Natural killer cell (primary cell): Measurements from ENCODE around the gene PLPP7. TPM values are rescaled to one million over a fixed set of nuclear protein-coding genes. Genes with fewer than 3 reads are reported as not detected.

Source experiments
- ATAC-seq, 3 donors: fragments of 150-1000 bp in 2 of 3; fragments of 200-7000 bp in 1 of 3; cut with Tn5 transposase; 1 replicate in 1 of 3; 2 replicates in 2 of 3; pipeline ENCODE4 v1.10.0; 2021; ENCODE audit warnings: mild to moderate bottlenecking in 2 of 3, moderate library complexity in 2 of 3
- DNase-seq, 2 donors: peaks; one replicate each; pipeline versions ENCODE4 v3.0.0 to v3.0.0-alpha.2; 2013 to 2021; ENCODE audit warnings: mixed read lengths in 1 of 2
- H3K27ac ChIP-seq: one replicate; pipeline ENCODE4 v1.5.1; 2013; ENCODE audit warnings: mild to moderate bottlenecking, low read length
- H3K27me3 ChIP-seq: one replicate; pipeline ENCODE4 v1.6.1; 2013; ENCODE audit warnings: low read length; ENCODE audit not compliant: control insufficient read depth, insufficient read depth
- H3K36me3 ChIP-seq: one replicate; pipeline ENCODE4 v1.6.1; 2013; ENCODE audit warnings: low read length; ENCODE audit not compliant: control insufficient read depth, insufficient read depth
- H3K4me1 ChIP-seq: one replicate; pipeline ENCODE4 v1.6.1; 2013; ENCODE audit warnings: low read length; ENCODE audit not compliant: control insufficient read depth, insufficient read depth
- H3K4me3 ChIP-seq: one replicate; pipeline ENCODE4 v1.5.1; 2013; ENCODE audit warnings: low read length
- H3K9me3 ChIP-seq: one replicate; pipeline ENCODE4 v1.6.1; 2013; ENCODE audit warnings: low read length; ENCODE audit not compliant: control insufficient read depth, insufficient read depth
- H3K27ac Mint-ChIP-seq, 2 donors: one replicate each; pipeline ENCODE4 v1.8.0; 2022; ENCODE audit warnings: mild to moderate bottlenecking in 2 of 2, mixed read lengths in 2 of 2, moderate library complexity in 1 of 2
- H3K27me3 Mint-ChIP-seq, 2 donors: one replicate each; pipeline ENCODE4 v1.8.0; 2022; ENCODE audit warnings: low read depth in 2 of 2, mixed read lengths in 2 of 2
- H3K36me3 Mint-ChIP-seq: one replicate; pipeline ENCODE4 v1.8.0; 2022; ENCODE audit warnings: mixed read lengths
- H3K4me1 Mint-ChIP-seq, 2 donors: one replicate each; pipeline ENCODE4 v1.8.0; 2022; ENCODE audit warnings: mixed read lengths in 2 of 2
- H3K4me3 Mint-ChIP-seq: one replicate; pipeline ENCODE4 v1.8.0; 2022; ENCODE audit warnings: mild to moderate bottlenecking, moderate library complexity, mixed read lengths
- H3K9me3 Mint-ChIP-seq, 2 donors: one replicate each; pipeline ENCODE4 v1.8.0; 2022; ENCODE audit warnings: mixed read lengths in 2 of 2
- CTCF ChIP-seq: fragments of 200-600 bp; IDR thresholded peaks from one replicate; pipeline ENCODE4 v1.8.0; 2022; ENCODE audit warnings: antibody characterized with exemption
- WGBS: methylation state at CpG from one replicate; pipeline ENCODE4 v1.1.7; 2013; ENCODE audit warnings: missing lambda C conversion rate; ENCODE audit not compliant: insufficient coverage; 5-methylcytosine and 5-hydroxymethylcytosine counted together
- intact Hi-C: fragments of 100-400 bp; cut with micrococcal nuclease; formaldehyde crosslinking; loops from one replicate; pipeline ENCODE4 v1.14.2; 2022
- total RNA-seq, 4 donors: library from RNA; stranded (reverse); fragments of 120-200 nt in 1 of 4; gene quantifications; one replicate each; pipeline versions ENCODE4 v1.2.3 to v1.2.4, GENCODE V29; 2013 to 2022

The PLPP7 gene
- total RNA-seq, 3 donors from 2014 or later (not counting 1 experiment from before 2014, with no cell fraction given), result 0.28 to 0.59 (median 0.34) TPM

GRCh38 chr9:131282175-131282574 lies 7.3 kb upstream of the PLPP7 start:
- no peak for DNase-seq
- H3K27ac Mint-ChIP-seq, result peak overlapping the region in 1 of 2 donors; percentile 42

GRCh38 chr9:131282688-131283422 lies 6.7 kb upstream of the PLPP7 start:
- H3K4me1 ChIP-seq, result peaks cover 35% of the 10 kb centered on the region
- H3K36me3 ChIP-seq, result no peaks in the 10 kb centered on the region
- peaks cover 12 to 34% of the 10 kb centered on the region in 2 donors for H3K4me1 Mint-ChIP-seq
- DNase-seq, result peak in 1 of 2 donors; percentile 43
- H3K9me3 ChIP-seq, result no peaks in the 10 kb centered on the region
- no peak overlapping the region for H3K27ac ChIP-seq
- ATAC-seq, result peak in 2 of 3 donors; percentile 40 to 48
- H3K9me3 Mint-ChIP-seq, result no peaks in the 10 kb centered on the region
- peaks cover 5% of the 10 kb centered on the region for H3K27me3 ChIP-seq
- peak overlapping the region; percentile 65 for H3K4me3 Mint-ChIP-seq
- no peak for TF ChIP-seq CTCF
- peak overlapping the region in 1 of 2 donors; percentile 42 for H3K27ac Mint-ChIP-seq
- no peaks in the 10 kb centered on the region for H3K36me3 Mint-ChIP-seq
- H3K4me3 ChIP-seq, result no peak overlapping the region
- peaks cover 0 to 7% of the 10 kb centered on the region in 2 donors for H3K27me3 Mint-ChIP-seq
- 6% methylated on average over 61 of the region's 61 CpGs for WGBS
- intact Hi-C loops, result no loop called here

More at GRCh38 chr9:131282175-131282574, 7.3 kb upstream of the PLPP7 start:
- 81% methylated on average over 4 of the region's 4 CpGs for WGBS
- Histone ChIP-seq H3K9me3 (no peaks in the 10 kb centered on the region), H3K27me3 (peaks cover 5% of the 10 kb centered on the region), H3K36me3 (no peaks in the 10 kb centered on the region), H3K4me3 (no peak overlapping the region), H3K4me1 (peaks cover 35% of the 10 kb centered on the region), H3K27ac (no peak overlapping the region)
- Mint-ChIP-seq H3K4me3 (peak overlapping the region; percentile 74), H3K9me3 (no peaks in the 10 kb centered on the region), H3K27me3 (peaks cover 0 to 7% of the 10 kb centered on the region in 2 donors), H3K4me1 (peaks cover 12 to 34% of the 10 kb centered on the region in 2 donors), H3K36me3 (no peaks in the 10 kb centered on the region)
- no peak for ATAC-seq
- TF ChIP-seq CTCF, result no peak
- intact Hi-C loops, result no loop called here

GRCh38 chr9:131284856-131285255 lies 4.7 kb upstream of the PLPP7 start:
- Histone ChIP-seq H3K27ac (no peak overlapping the region), H3K4me3 (no peak overlapping the region), H3K36me3 (no peaks in the 10 kb centered on the region), H3K9me3 (no peaks in the 10 kb centered on the region), H3K27me3 (peaks cover 5% of the 10 kb centered on the region), H3K4me1 (peaks cover 22% of the 10 kb centered on the region)
- TF ChIP-seq CTCF, result no peak
- ATAC-seq, result no peak
- H3K4me3 Mint-ChIP-seq, result no peak overlapping the region
- H3K9me3 Mint-ChIP-seq, result no peaks in the 10 kb centered on the region
- H3K27ac Mint-ChIP-seq, result no peak overlapping the region
- 87% methylated on average over 6 of the region's 6 CpGs for WGBS
- DNase-seq, result no peak
- H3K4me1 Mint-ChIP-seq, result peaks cover 12 to 18% of the 10 kb centered on the region in 2 donors
- H3K36me3 Mint-ChIP-seq, result no peaks in the 10 kb centered on the region
- intact Hi-C loops, result no loop called here
- peaks cover 0 to 7% of the 10 kb centered on the region in 2 donors for H3K27me3 Mint-ChIP-seq
